Transverse colon (tissue), 4 donors: ENCODE results near the gene AFF1.

Experiments used
- EP300 ChIP-seq: sonication (generic); formaldehyde crosslinking; IDR thresholded peaks from one replicate; pipeline ENCODE4 v1.6.1; 2017; ENCODE audit warnings: antibody characterized with exemption, low read depth
- POLR2A ChIP-seq: fragments of 450-650 bp; IDR thresholded peaks from one replicate; pipeline ENCODE4 v1.6.1; 2016; ENCODE audit warnings: antibody characterized with exemption, mild to moderate bottlenecking, moderate library complexity
- POLR2AphosphoS5 ChIP-seq, 3 donors: sonication (generic); formaldehyde crosslinking; IDR thresholded peaks; one replicate each; pipeline ENCODE4 v1.6.1; 2016; ENCODE audit warnings: antibody characterized with exemption in 3 of 3
- TF ChIP-seq, protein P1 (sequence below), 5 experiments: fragments of 200-600 bp in 3 of 5; fragments of 450-650 bp in 2 of 5; sonication (generic) in 3 of 5; IDR thresholded peaks; 1 replicate in 2 of 5; 2 replicates in 3 of 5; pipeline ENCODE4 v1.5.1; 2016 to 2017; ENCODE audit warnings: antibody characterized with exemption in 5 of 5, inconsistent platforms in 3 of 5, mild to moderate bottlenecking in 2 of 5, moderate library complexity in 1 of 5

DNA sequence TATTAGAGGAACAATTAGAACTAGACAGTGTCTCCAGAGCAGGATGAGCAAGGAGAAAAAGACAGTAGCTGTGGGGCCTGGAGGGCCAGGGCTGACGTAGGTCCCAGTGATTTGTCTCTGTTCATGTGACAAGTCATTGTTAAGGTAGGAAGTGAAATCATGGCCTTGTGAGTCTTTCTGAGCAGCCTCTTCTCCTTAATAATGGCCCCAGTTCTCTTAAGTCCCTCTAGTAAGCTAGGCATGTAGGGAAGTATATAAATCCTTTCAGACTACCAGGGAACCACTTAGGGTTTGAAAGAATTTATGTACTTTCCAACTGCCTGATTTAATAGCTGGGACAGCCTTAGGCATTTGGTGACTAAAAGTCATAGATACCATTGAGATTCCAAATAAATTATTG is 152.6 kb downstream of the AFF1 start:
- TF ChIP-seq, protein P1, sequence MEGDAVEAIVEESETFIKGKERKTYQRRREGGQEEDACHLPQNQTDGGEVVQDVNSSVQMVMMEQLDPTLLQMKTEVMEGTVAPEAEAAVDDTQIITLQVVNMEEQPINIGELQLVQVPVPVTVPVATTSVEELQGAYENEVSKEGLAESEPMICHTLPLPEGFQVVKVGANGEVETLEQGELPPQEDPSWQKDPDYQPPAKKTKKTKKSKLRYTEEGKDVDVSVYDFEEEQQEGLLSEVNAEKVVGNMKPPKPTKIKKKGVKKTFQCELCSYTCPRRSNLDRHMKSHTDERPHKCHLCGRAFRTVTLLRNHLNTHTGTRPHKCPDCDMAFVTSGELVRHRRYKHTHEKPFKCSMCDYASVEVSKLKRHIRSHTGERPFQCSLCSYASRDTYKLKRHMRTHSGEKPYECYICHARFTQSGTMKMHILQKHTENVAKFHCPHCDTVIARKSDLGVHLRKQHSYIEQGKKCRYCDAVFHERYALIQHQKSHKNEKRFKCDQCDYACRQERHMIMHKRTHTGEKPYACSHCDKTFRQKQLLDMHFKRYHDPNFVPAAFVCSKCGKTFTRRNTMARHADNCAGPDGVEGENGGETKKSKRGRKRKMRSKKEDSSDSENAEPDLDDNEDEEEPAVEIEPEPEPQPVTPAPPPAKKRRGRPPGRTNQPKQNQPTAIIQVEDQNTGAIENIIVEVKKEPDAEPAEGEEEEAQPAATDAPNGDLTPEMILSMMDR (IDR thresholded peaks at IDR 0.05): no peak
- no peak for TF ChIP-seq POLR2A
- no peak for TF ChIP-seq EP300
- no peak for TF ChIP-seq POLR2AphosphoS5 (IDR thresholded peaks at IDR 0.05)
